H9 (cell line): ENCODE measurements around the gene MFSD6. TPM values are rescaled to one million over a fixed set of nuclear protein-coding genes. Genes with fewer than 3 reads are reported as not detected.

ENCODE experiments used
- DNase-seq: peaks from one replicate; pipeline ENCODE4 v3.0.0-alpha.2; 2017
- H2AFZ ChIP-seq: one replicate; pipeline ENCODE4 v1.6.1; 2013; ENCODE audit warnings: mild to moderate bottlenecking, low read length, control low read depth, moderate library complexity
- H2AK5ac ChIP-seq: 2 replicates; pipeline ENCODE4 v1.6.1; 2013; ENCODE audit warnings: low read length, control low read depth, mixed read lengths; ENCODE audit not compliant: insufficient read length
- H2BK120ac ChIP-seq: one replicate; pipeline ENCODE4 v1.6.1; 2013; ENCODE audit warnings: low read depth, mild to moderate bottlenecking, low read length, control low read depth, inconsistent platforms; ENCODE audit not compliant: poor library complexity, severe bottlenecking
- H2BK12ac ChIP-seq: 2 replicates; pipeline ENCODE4 v1.6.1; 2013; ENCODE audit warnings: low read length, control low read depth, mixed read lengths, low read depth; ENCODE audit not compliant: insufficient read length
- H2BK15ac ChIP-seq: 2 replicates; pipeline ENCODE4 v1.6.1; 2013; ENCODE audit warnings: low read depth, low read length, control low read depth
- H2BK20ac ChIP-seq: one replicate; pipeline ENCODE4 v1.6.1; 2013; ENCODE audit warnings: low read depth, mild to moderate bottlenecking, low read length, control low read depth, inconsistent platforms; ENCODE audit not compliant: poor library complexity, severe bottlenecking
- H2BK5ac ChIP-seq: 2 replicates; pipeline ENCODE4 v1.6.1; 2013; ENCODE audit warnings: low read length, control low read depth, mixed read lengths; ENCODE audit not compliant: insufficient read length
- H3K14ac ChIP-seq: 2 replicates; pipeline ENCODE4 v1.6.1; 2013; ENCODE audit warnings: low read length, control low read depth; ENCODE audit not compliant: insufficient read depth
- H3K18ac ChIP-seq: 2 replicates; pipeline ENCODE4 v1.6.1; 2013; ENCODE audit warnings: low read depth, mild to moderate bottlenecking, mixed read lengths, low read length, control low read depth; ENCODE audit not compliant: insufficient read length
- H3K23ac ChIP-seq: 2 replicates; pipeline ENCODE4 v1.6.1; 2013; ENCODE audit warnings: low read length, control low read depth, mixed read lengths, low read depth; ENCODE audit not compliant: insufficient read length
- H3K23me2 ChIP-seq: 2 replicates; pipeline ENCODE4 v1.6.1; 2013; ENCODE audit warnings: low read depth, mild to moderate bottlenecking, mixed read lengths, low read length, control low read depth; ENCODE audit not compliant: insufficient read length, poor library complexity, severe bottlenecking
- H3K27ac ChIP-seq: 2 replicates; pipeline ENCODE4 v1.5.1; 2013; ENCODE audit warnings: low read length, control low read depth, mixed read lengths, low read depth; ENCODE audit not compliant: insufficient read length
- H3K27me3 ChIP-seq: 2 replicates; pipeline ENCODE4 v1.6.1; 2013; ENCODE audit warnings: low read length, control low read depth, inconsistent platforms; ENCODE audit not compliant: insufficient read depth
- H3K4ac ChIP-seq: 2 replicates; pipeline ENCODE4 v1.6.1; 2013; ENCODE audit warnings: low read depth, mild to moderate bottlenecking, control low read depth, inconsistent platforms, low read length, moderate library complexity
- H3K4me1 ChIP-seq: 2 replicates; pipeline ENCODE4 v1.6.1; 2013; ENCODE audit warnings: low read length, control low read depth, inconsistent platforms; ENCODE audit not compliant: insufficient read depth
- H3K4me2 ChIP-seq: 2 replicates; pipeline ENCODE4 v1.6.1; 2013; ENCODE audit warnings: low read length, control low read depth, mixed read lengths; ENCODE audit not compliant: insufficient read length, insufficient read depth
- H3K56ac ChIP-seq: 2 replicates; pipeline ENCODE4 v1.6.1; 2013; ENCODE audit warnings: low read depth, mild to moderate bottlenecking, mixed read lengths, low read length, control low read depth; ENCODE audit not compliant: insufficient read length
- H3K79me1 ChIP-seq: 2 replicates; pipeline ENCODE4 v1.6.1; 2013; ENCODE audit warnings: low read depth, mild to moderate bottlenecking, moderate library complexity, low read length, control low read depth, inconsistent platforms; ENCODE audit not compliant: insufficient read depth, poor library complexity, severe bottlenecking
- H3K79me2 ChIP-seq: 2 replicates; pipeline ENCODE4 v1.6.1; 2013; ENCODE audit warnings: low read length, control low read depth, inconsistent platforms; ENCODE audit not compliant: insufficient read depth
- H3K9ac ChIP-seq: 2 replicates; pipeline ENCODE4 v1.6.1; 2013; ENCODE audit warnings: low read length, control low read depth, mixed read lengths; ENCODE audit not compliant: insufficient read length; ENCODE audit errors: extremely low read depth
- H3K9me3 ChIP-seq: one replicate; pipeline ENCODE4 v1.6.1; 2013; ENCODE audit warnings: low read depth, low read length, inconsistent platforms; ENCODE audit not compliant: control insufficient read depth
- H3T11ph ChIP-seq: one replicate; pipeline ENCODE4 v1.6.1; 2013; ENCODE audit warnings: mild to moderate bottlenecking, low read length, control low read depth, inconsistent platforms
- H4K20me1 ChIP-seq: one replicate; pipeline ENCODE4 v1.6.1; 2013; ENCODE audit not compliant: control insufficient read depth, insufficient read length, insufficient read depth
- H4K5ac ChIP-seq: 2 replicates; pipeline ENCODE4 v1.6.1; 2013; ENCODE audit warnings: low read depth, mild to moderate bottlenecking, mixed read lengths, low read length, control low read depth; ENCODE audit not compliant: insufficient read length
- H4K8ac ChIP-seq: replicated peaks from 2 replicates; pipeline ENCODE4 v1.6.1; 2013; ENCODE audit warnings: low read length, control low read depth, mixed read lengths, low read depth; ENCODE audit not compliant: insufficient read length
- H4K91ac ChIP-seq: 2 replicates; pipeline ENCODE4 v1.6.1; 2013; ENCODE audit warnings: low read depth, mild to moderate bottlenecking, moderate library complexity, mixed read lengths, low read length, control low read depth; ENCODE audit not compliant: insufficient read length
- H3K27ac Mint-ChIP-seq, 3 experiments: 2 replicates in 2 of 3; 3 replicates in 1 of 3; pipeline ENCODE4 v1.8.0; 2020 to 2021; ENCODE audit warnings: mixed read lengths in 3 of 3, mild to moderate bottlenecking in 1 of 3, moderate library complexity in 1 of 3
- H3K27me3 Mint-ChIP-seq: 2 replicates; pipeline ENCODE4 v1.8.0; 2021; ENCODE audit warnings: low read depth, mild to moderate bottlenecking, moderate library complexity, mixed read lengths
- H3K36me3 Mint-ChIP-seq, 3 experiments: 2 replicates in 2 of 3; 3 replicates in 1 of 3; pipeline ENCODE4 v1.8.0; 2020 to 2021; ENCODE audit warnings: low read depth in 3 of 3, mixed read lengths in 3 of 3; ENCODE audit not compliant: insufficient read depth in 1 of 3
- H3K4me1 Mint-ChIP-seq, 2 experiments: 2 replicates each; pipeline ENCODE4 v1.8.0; 2020; ENCODE audit warnings: mixed read lengths in 2 of 2
- H3K4me3 Mint-ChIP-seq, 2 experiments: 2 replicates in 1 of 2; 3 replicates in 1 of 2; pipeline ENCODE4 v1.8.0; 2020 to 2021; ENCODE audit warnings: mild to moderate bottlenecking in 2 of 2, mixed read lengths in 2 of 2, moderate library complexity in 1 of 2
- H3K9me3 Mint-ChIP-seq, 2 experiments: 2 replicates in 1 of 2; 3 replicates in 1 of 2; pipeline ENCODE4 v1.8.0; 2020; ENCODE audit warnings: mild to moderate bottlenecking in 2 of 2, mixed read lengths in 2 of 2, moderate library complexity in 1 of 2
- CTCF ChIP-seq: fragments of 200-600 bp; sonication (generic); conservative IDR thresholded peaks from 3 replicates; pipeline ENCODE4 v1.8.0; 2021; ENCODE audit warnings: antibody characterized with exemption, mild to moderate bottlenecking
- WGBS: extraction: QIAGEN DNeasy Blood & Tissue Kit; methylation state at CpG from one replicate; pipeline ENCODE4 v1.1.7; 2013; ENCODE audit warnings: missing lambda C conversion rate, low lambda C conversion rate, mixed read lengths; ENCODE audit not compliant: insufficient read length; ENCODE audit errors: extremely low coverage; 5-methylcytosine and 5-hydroxymethylcytosine counted together
- total RNA-seq: library from RNA; stranded (reverse); gene quantifications from 2 replicates; pipeline ENCODE4 v1.2.1, GENCODE V29; 2021

The MFSD6 gene
- total RNA-seq, 1 experiment from 2014 or later = 4.0 TPM

- H2BK120ac ChIP-seq = no peak overlapping the region
- H2BK20ac ChIP-seq = no peak overlapping the region
- no peak for TF ChIP-seq CTCF
- H3K9me3 Mint-ChIP-seq = no peaks in the 10 kb centered on the region
- no peaks in the 10 kb centered on the region for H3K9me3 ChIP-seq
- H3K27ac ChIP-seq = no peak overlapping the region
- H3K9ac ChIP-seq = no peak overlapping the region
- no peak overlapping the region for H3K27ac Mint-ChIP-seq
- no peak overlapping the region for H3K23ac ChIP-seq
- no peaks in the 10 kb centered on the region for H3K4me1 Mint-ChIP-seq
- H3K79me2 ChIP-seq = no peaks in the 10 kb centered on the region
- no peak overlapping the region for H2BK15ac ChIP-seq
- no peaks in the 10 kb centered on the region for H3K27me3 Mint-ChIP-seq
- no peak overlapping the region for H2BK5ac ChIP-seq
- WGBS = no CpG with 5 or more reads among the region's 2 CpGs
- H3K14ac ChIP-seq = no peak overlapping the region
- no peaks in the 10 kb centered on the region for H3K36me3 Mint-ChIP-seq
- H4K5ac ChIP-seq = no peak overlapping the region
- no peak for DNase-seq
- no peak overlapping the region for H3K4me3 Mint-ChIP-seq
- H3K18ac ChIP-seq = no peak overlapping the region
- H4K20me1 ChIP-seq = no peaks in the 10 kb centered on the region
- no peak overlapping the region for H2AFZ ChIP-seq
- H4K8ac ChIP-seq = no peak overlapping the region
- no peaks in the 10 kb centered on the region for H3K79me1 ChIP-seq
- H3K4ac ChIP-seq = no peak overlapping the region
- no peak overlapping the region for H3K4me2 ChIP-seq
- no peak overlapping the region for H4K91ac ChIP-seq
- H3K23me2 ChIP-seq = no peaks in the 10 kb centered on the region
- no peak overlapping the region for H3T11ph ChIP-seq
- no peaks in the 10 kb centered on the region for H3K27me3 ChIP-seq
- no peak overlapping the region for H3K56ac ChIP-seq
- H2BK12ac ChIP-seq = no peak overlapping the region
- no peaks in the 10 kb centered on the region for H3K4me1 ChIP-seq
- H2AK5ac ChIP-seq = no peak overlapping the region
Observed at GRCh38 chr2:190450363-190450762, 42.2 kb downstream of the MFSD6 start.
